Smooth muscle cell of bladder (primary cell): ENCODE results near the gene TOMM20. TPM values are rescaled to one million over a fixed set of nuclear protein-coding genes. Genes with fewer than 3 reads are reported as not detected.

Experiments used
- total RNA-seq: library from RNA; depleted of rRNA; stranded (reverse); fragments of >200 nt; gene quantifications from 2 replicates; pipeline ENCODE4 v1.2.3, GENCODE V29; 2014

Gene TOMM20
- 78.2 and 89.9 TPM in 2 replicates for total RNA-seq

DNA sequence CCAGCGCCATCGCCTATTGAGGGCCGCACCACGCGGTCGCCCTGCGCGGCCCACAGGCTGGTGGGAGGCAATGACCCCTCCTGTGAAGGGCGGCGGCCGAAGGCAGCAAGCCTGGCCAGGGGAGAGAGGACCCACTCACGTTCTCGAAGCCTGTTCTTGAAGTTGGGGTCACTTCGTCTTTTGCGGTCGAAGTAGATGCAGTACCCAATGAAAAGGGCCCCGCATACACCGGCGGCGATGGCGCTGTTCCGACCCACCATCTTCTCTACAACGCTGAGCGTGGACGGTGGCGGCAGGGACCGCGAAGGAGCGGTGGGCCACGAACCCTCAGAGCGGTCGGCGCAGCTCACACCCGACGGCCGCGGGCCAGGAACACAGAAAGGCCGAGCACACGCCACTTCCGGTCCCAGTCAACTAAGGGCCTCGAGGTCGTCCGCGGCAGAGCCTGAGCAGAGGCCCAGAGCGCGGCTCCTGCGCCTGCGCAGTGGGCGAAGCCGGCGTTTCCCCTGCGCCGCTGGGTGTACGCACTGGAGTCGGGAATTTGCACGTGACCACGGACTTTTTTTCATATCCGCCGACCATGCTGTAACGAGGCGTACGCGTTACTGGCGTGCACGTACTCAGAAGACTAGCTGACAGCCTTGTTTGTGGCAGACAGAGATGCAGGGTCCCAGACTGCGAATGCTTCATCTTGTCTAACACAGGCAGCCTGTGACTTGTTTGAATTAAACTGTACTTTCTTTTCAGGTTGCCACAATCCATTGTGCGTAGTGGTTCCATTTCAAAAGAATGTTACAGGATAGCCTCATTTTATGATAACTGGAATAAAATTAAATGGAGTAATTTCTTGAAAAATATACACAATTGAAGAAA lies at the start of gene TOMM20:
TSS of gene TOMM20 (minus strand) at position 382 of the 873 bp plus-strand sequence. CDS start at position 260, 122 bp downstream.

GRCh38 chr1:235160957-235161684 lies 32.5 kb upstream of the TOMM20 start, which contains the start of gene RBM34:
Gene RBM34 (minus strand): TSS chr1:235161250. CDS start chr1:235161226, 24 bp downstream.

Other genes with a start within 250 kb of the TOMM20 start
- 68.0 and 69.4 TPM in 2 replicates for gene RBM34, start 32.4 kb upstream of the TOMM20 start, total RNA-seq
- 38.7 and 41.8 TPM in 2 replicates for gene ARID4B, start 199.3 kb upstream of the TOMM20 start, total RNA-seq
- 19.5 and 23.9 TPM in 2 replicates for gene GGPS1, start 199.7 kb upstream of the TOMM20 start, total RNA-seq
- gene TBCE, start 238.6 kb upstream of the TOMM20 start, total RNA-seq = 19.5 and 21.5 TPM in 2 replicates